ENCODE data around the gene PNPO.

Gene PNPO

DNA sequence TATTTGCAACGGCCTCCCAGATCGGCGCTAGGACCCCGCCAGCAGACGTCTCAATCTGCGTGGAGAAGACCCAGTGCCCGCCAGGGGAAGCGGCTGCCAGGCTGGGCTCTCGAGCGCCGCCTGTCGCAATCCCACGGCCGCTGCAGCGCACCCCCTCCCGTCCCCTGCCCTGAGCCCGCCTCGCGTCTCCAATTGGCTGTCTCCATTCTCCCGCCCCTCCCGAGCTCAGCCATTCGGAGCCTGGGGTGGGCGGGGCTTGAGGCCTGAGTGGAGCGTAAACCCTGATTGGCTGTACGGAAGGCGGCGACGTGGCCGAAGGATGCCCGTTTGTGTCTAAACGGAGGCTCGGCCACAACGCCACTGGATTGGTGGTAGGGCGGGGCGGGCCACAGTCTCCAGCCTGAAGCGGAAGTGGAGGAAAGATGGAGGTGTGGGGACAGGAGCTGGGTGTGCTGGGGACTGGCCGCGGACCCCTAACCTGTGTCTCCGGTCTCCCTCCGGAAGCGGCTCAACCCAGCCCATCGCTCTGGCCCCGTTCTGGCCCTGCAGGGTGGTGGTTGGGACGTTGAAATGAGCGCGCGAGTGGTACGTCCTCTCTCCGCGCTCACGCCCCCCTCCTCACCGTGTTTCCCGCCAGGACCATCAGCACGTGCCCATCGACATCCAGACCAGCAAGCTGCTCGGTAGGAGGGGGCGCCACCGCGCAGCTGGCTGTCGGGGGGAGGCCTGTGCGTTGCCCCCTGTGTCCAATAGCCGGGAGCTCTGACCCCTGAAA lies 29.5 kb downstream of the PNPO start, which contains the start of gene CDK5RAP3:
Gene CDK5RAP3 (plus strand): TSS at position 389 of the 775 bp plus-strand sequence. CDS start 34 bp downstream, at position 423.
- H3K27ac ChIP-seq (ENCODE audit: insufficient read depth in 1 of 2, low read depth in 1 of 2, low read length in 2 of 2, poor library complexity in 1 of 2, severe bottlenecking in 2 of 2) = peak within 1 kb of the TSS in 1 of 2 experiments; percentile 71
- no peaks in the 10 kb centered on the region for H3K9me3 ChIP-seq (ENCODE audit: control extremely low read depth in 1 of 5, control insufficient read depth in 4 of 5, insufficient read depth in 2 of 5, low read depth in 1 of 5, low read length in 4 of 5)
- H3K4me1 ChIP-seq (ENCODE audit: control extremely low read depth in 1 of 4, control insufficient read depth in 4 of 4, insufficient read depth in 4 of 4, low read length in 3 of 4) = peaks cover 0 to 24% (median 17%) of the 10 kb centered on the region in 4 experiments
- WGBS (ENCODE audit: insufficient coverage) = under 1% methylated on average over 56 of the region's 62 CpGs
- CTCF ChIA-PET = interaction anchor here (0.8 to 29.2 kb wide), 17 partner anchors 9 to 134 kb away, joined by 3 to 511 read pairs (median 4); partner anchors contain the start of genes PNPO, PRR15L and SP2
- POLR2A ChIA-PET = interaction anchor here (0.8 to 1.3 kb wide), 3 partner anchors 24 to 149 kb away, joined by 3 to 5 read pairs (median 3); partner anchors contain the start of gene OSBPL7
- peaks cover 4 to 28% (median 21%) of the 10 kb centered on the region in 4 experiments for H3K36me3 ChIP-seq (ENCODE audit: control insufficient read depth in 4 of 4, insufficient read depth in 4 of 4, low read length in 3 of 4)
- no peaks in the 10 kb centered on the region for H3K27me3 ChIP-seq (replicated peaks in 2 of 5; ENCODE audit: control insufficient read depth in 4 of 5, insufficient read depth in 5 of 5, low read length in 4 of 5)
- peak within 1 kb of the TSS; percentile 64 to 93 (median 79) for H3K4me3 ChIP-seq (ENCODE audit: control insufficient read depth in 1 of 7, extremely low read depth in 1 of 7, insufficient read depth in 4 of 7, low read depth in 2 of 7, low read length in 6 of 7)
- DNase-seq = peak; percentile 98 to 99 (median 99)

- no peak overlapping the region for H3K27ac ChIP-seq (ENCODE audit: insufficient read depth in 1 of 2, low read depth in 1 of 2, low read length in 2 of 2, poor library complexity in 1 of 2, severe bottlenecking in 2 of 2)
- no peak for DNase-seq
- ChIA-PET CTCF (interaction anchor here (0.7 to 29.2 kb wide), 4 partner anchors 22 to 131 kb away, joined by 3 to 511 read pairs (median 254); partner anchors contain the start of genes PNPO and PRR15L), POLR2A (no interaction called here)
- H3K36me3 ChIP-seq (ENCODE audit: control insufficient read depth in 4 of 4, insufficient read depth in 4 of 4, low read length in 3 of 4) = peaks cover 7 to 46% (median 30%) of the 10 kb centered on the region in 4 experiments
- H3K27me3 ChIP-seq (replicated peaks in 2 of 5; ENCODE audit: control insufficient read depth in 4 of 5, insufficient read depth in 5 of 5, low read length in 4 of 5) = no peaks in the 10 kb centered on the region
- H3K9me3 ChIP-seq (ENCODE audit: control extremely low read depth in 1 of 5, control insufficient read depth in 4 of 5, insufficient read depth in 2 of 5, low read depth in 1 of 5, low read length in 4 of 5) = no peaks in the 10 kb centered on the region
- peaks cover 0 to 24% (median 17%) of the 10 kb centered on the region in 4 experiments for H3K4me1 ChIP-seq (ENCODE audit: control extremely low read depth in 1 of 4, control insufficient read depth in 4 of 4, insufficient read depth in 4 of 4, low read length in 3 of 4)
- no peak overlapping the region for H3K4me3 ChIP-seq (ENCODE audit: control insufficient read depth in 1 of 7, extremely low read depth in 1 of 7, insufficient read depth in 4 of 7, low read depth in 2 of 7, low read length in 6 of 7)
- 100% methylated on average over 7 of the region's 8 CpGs for WGBS (ENCODE audit: insufficient coverage)
Observed at GRCh38 chr17:47973541-47973940, 32.2 kb downstream of the PNPO start.

- Histone ChIP-seq H3K9me3 (ENCODE audit: control extremely low read depth in 1 of 5, control insufficient read depth in 4 of 5, insufficient read depth in 2 of 5, low read depth in 1 of 5, low read length in 4 of 5) (no peaks in the 10 kb centered on the region), H3K27ac (ENCODE audit: insufficient read depth in 1 of 2, low read depth in 1 of 2, low read length in 2 of 2, poor library complexity in 1 of 2, severe bottlenecking in 2 of 2) (no peak overlapping the region), H3K4me1 (ENCODE audit: control extremely low read depth in 1 of 4, control insufficient read depth in 4 of 4, insufficient read depth in 4 of 4, low read length in 3 of 4) (peaks cover 0 to 27% (median 15%) of the 10 kb centered on the region in 4 experiments), H3K36me3 (ENCODE audit: control insufficient read depth in 4 of 4, insufficient read depth in 4 of 4, low read length in 3 of 4) (peaks cover 20 to 62% (median 46%) of the 10 kb centered on the region in 4 experiments), H3K27me3 (replicated peaks in 2 of 5; ENCODE audit: control insufficient read depth in 4 of 5, insufficient read depth in 5 of 5, low read length in 4 of 5) (no peaks in the 10 kb centered on the region), H3K4me3 (ENCODE audit: control insufficient read depth in 1 of 7, extremely low read depth in 1 of 7, insufficient read depth in 4 of 7, low read depth in 2 of 7, low read length in 6 of 7) (no peak overlapping the region)
- DNase-seq = no peak
- ChIA-PET POLR2A (no interaction called here), CTCF (interaction anchor here (0.5 to 29.2 kb wide), 7 partner anchors 24 to 149 kb away, joined by 3 to 511 read pairs (median 4); partner anchors contain the start of genes PNPO, PRR15L and SCRN2)
- 96% methylated on average over 10 of the region's 15 CpGs for WGBS (ENCODE audit: insufficient coverage)
Observed at GRCh38 chr17:47975189-47975822, 33.9 kb downstream of the PNPO start.

DNA sequence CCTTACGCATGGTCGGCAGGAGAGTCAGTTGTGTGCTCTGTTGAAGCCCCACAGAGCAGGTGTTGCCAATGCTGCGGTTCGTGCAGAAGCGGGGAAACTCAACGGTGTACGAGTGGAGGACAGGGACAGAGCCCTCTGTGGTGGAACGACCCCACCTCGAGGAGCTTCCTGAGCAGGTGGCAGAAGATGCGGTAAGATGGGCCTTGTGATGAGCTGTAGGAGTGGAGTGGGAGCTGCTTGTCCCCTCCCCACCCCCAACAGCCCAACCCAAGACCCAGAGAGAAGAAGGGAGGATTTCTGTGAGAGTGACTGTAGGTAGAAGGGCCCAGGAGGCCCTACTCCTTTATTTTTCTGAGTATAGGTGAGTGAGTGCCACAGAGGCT lies 34.4 kb downstream of the PNPO start:
- Histone ChIP-seq H3K27ac (ENCODE audit: insufficient read depth in 1 of 2, low read depth in 1 of 2, low read length in 2 of 2, poor library complexity in 1 of 2, severe bottlenecking in 2 of 2) (no peak overlapping the region), H3K4me3 (ENCODE audit: control insufficient read depth in 1 of 7, extremely low read depth in 1 of 7, insufficient read depth in 4 of 7, low read depth in 2 of 7, low read length in 6 of 7) (no peak overlapping the region), H3K4me1 (ENCODE audit: control extremely low read depth in 1 of 4, control insufficient read depth in 4 of 4, insufficient read depth in 4 of 4, low read length in 3 of 4) (peaks cover 0 to 28% (median 17%) of the 10 kb centered on the region in 4 experiments), H3K27me3 (replicated peaks in 2 of 5; ENCODE audit: control insufficient read depth in 4 of 5, insufficient read depth in 5 of 5, low read length in 4 of 5) (no peaks in the 10 kb centered on the region), H3K36me3 (ENCODE audit: control insufficient read depth in 4 of 4, insufficient read depth in 4 of 4, low read length in 3 of 4) (peaks cover 20 to 67% (median 49%) of the 10 kb centered on the region in 4 experiments), H3K9me3 (ENCODE audit: control extremely low read depth in 1 of 5, control insufficient read depth in 4 of 5, insufficient read depth in 2 of 5, low read depth in 1 of 5, low read length in 4 of 5) (no peaks in the 10 kb centered on the region)
- POLR2A ChIA-PET = no interaction called here
- 96% methylated on average over 10 of the region's 10 CpGs for WGBS (ENCODE audit: insufficient coverage)
- CTCF ChIA-PET = interaction anchor here (0.6 to 29.2 kb wide), 15 partner anchors 8 to 643 kb away, joined by 3 to 511 read pairs (median 4); partner anchors contain the start of genes PNPO, PRR15L and SCRN2
- no peak for DNase-seq

GRCh38 chr17:47978324-47978723 lies 37.0 kb downstream of the PNPO start:
- Histone ChIP-seq H3K9me3 (ENCODE audit: control extremely low read depth in 1 of 5, control insufficient read depth in 4 of 5, insufficient read depth in 2 of 5, low read depth in 1 of 5, low read length in 4 of 5) (no peaks in the 10 kb centered on the region), H3K27ac (ENCODE audit: insufficient read depth in 1 of 2, low read depth in 1 of 2, low read length in 2 of 2, poor library complexity in 1 of 2, severe bottlenecking in 2 of 2) (no peak overlapping the region), H3K36me3 (ENCODE audit: control insufficient read depth in 4 of 4, insufficient read depth in 4 of 4, low read length in 3 of 4) (peaks cover 18 to 80% (median 53%) of the 10 kb centered on the region in 4 experiments), H3K27me3 (replicated peaks in 2 of 5; ENCODE audit: control insufficient read depth in 4 of 5, insufficient read depth in 5 of 5, low read length in 4 of 5) (no peaks in the 10 kb centered on the region), H3K4me3 (ENCODE audit: control insufficient read depth in 1 of 7, extremely low read depth in 1 of 7, insufficient read depth in 4 of 7, low read depth in 2 of 7, low read length in 6 of 7) (no peak overlapping the region), H3K4me1 (ENCODE audit: control extremely low read depth in 1 of 4, control insufficient read depth in 4 of 4, insufficient read depth in 4 of 4, low read length in 3 of 4) (peaks cover 4 to 35% (median 30%) of the 10 kb centered on the region in 4 experiments)
- CTCF ChIA-PET = interaction anchor here (1.0 to 29.2 kb wide), 16 partner anchors 8 to 139 kb away, joined by 3 to 511 read pairs (median 5); partner anchors contain the start of genes CDK5RAP3, PNPO and PRR15L
- DNase-seq = peak; percentile 57 to 81 (median 79)
- POLR2A ChIA-PET = no interaction called here
- 27% methylated on average over 6 of the region's 7 CpGs for WGBS (ENCODE audit: insufficient coverage)

GRCh38 chr17:47980541-47980940 lies 39.2 kb downstream of the PNPO start:
- no peaks in the 10 kb centered on the region for H3K27me3 ChIP-seq (replicated peaks in 2 of 5; ENCODE audit: control insufficient read depth in 4 of 5, insufficient read depth in 5 of 5, low read length in 4 of 5)
- H3K9me3 ChIP-seq (ENCODE audit: control extremely low read depth in 1 of 5, control insufficient read depth in 4 of 5, insufficient read depth in 2 of 5, low read depth in 1 of 5, low read length in 4 of 5) = no peaks in the 10 kb centered on the region
- no peak for DNase-seq
- peaks cover 4 to 45% (median 41%) of the 10 kb centered on the region in 4 experiments for H3K4me1 ChIP-seq (ENCODE audit: control extremely low read depth in 1 of 4, control insufficient read depth in 4 of 4, insufficient read depth in 4 of 4, low read length in 3 of 4)
- POLR2A ChIA-PET = no interaction called here
- CTCF ChIA-PET = interaction anchor here (0.7 to 29.2 kb wide), 6 partner anchors 9 to 100 kb away, joined by 3 to 511 read pairs (median 52); partner anchors contain the start of genes CDK5RAP3, PNPO and PRR15L
- H3K27ac ChIP-seq (ENCODE audit: insufficient read depth in 1 of 2, low read depth in 1 of 2, low read length in 2 of 2, poor library complexity in 1 of 2, severe bottlenecking in 2 of 2) = no peak overlapping the region
- peaks cover 17 to 68% (median 36%) of the 10 kb centered on the region in 4 experiments for H3K36me3 ChIP-seq (ENCODE audit: control insufficient read depth in 4 of 4, insufficient read depth in 4 of 4, low read length in 3 of 4)
- H3K4me3 ChIP-seq (ENCODE audit: control insufficient read depth in 1 of 7, extremely low read depth in 1 of 7, insufficient read depth in 4 of 7, low read depth in 2 of 7, low read length in 6 of 7) = no peak overlapping the region

All from common myeloid progenitor, CD34-positive (primary cell).